ENCODE results near the gene ZNF598. TPM values are rescaled to one million over a fixed set of nuclear protein-coding genes. Genes with fewer than 3 reads are reported as not detected.

Gene ZNF598
- total RNA-seq, 1 donor from 2014 or later = 46.0 TPM

DNA sequence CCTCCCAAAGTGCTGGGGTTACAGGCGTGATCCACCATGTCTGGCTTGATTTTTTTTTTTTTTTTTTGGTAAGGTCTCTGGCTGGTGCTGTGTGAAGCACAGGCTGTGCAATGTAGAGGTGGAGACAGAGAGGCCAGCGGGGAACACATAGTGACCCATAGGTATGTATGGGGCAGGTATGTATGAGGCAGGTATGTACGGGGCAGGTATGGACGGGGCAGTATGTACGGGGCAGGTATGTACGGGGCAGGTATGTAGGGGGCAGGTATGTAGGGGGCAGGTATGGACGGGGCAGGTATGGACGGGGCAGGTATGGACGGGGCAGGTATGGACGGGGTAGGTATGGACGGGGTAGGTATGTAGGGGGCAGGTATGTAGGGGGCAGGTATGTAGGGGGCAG lies 60.1 kb downstream of the ZNF598 start:
- no peaks in the 10 kb centered on the region for H3K4me1 Mint-ChIP-seq (ENCODE audit: low read depth, unreplicated experiment)
- no peak for FAIRE-seq
- Histone ChIP-seq H3K9ac (ENCODE audit: low read length) (no peak overlapping the region), H3K27ac (ENCODE audit: low read depth, low read length) (no peak overlapping the region), H3K79me2 (ENCODE audit: insufficient read depth, low read length) (no peaks in the 10 kb centered on the region), H3K4me1 (ENCODE audit: insufficient read depth, low read length) (no peaks in the 10 kb centered on the region), H3K9me3 (ENCODE audit: insufficient read depth, low read depth, low read length) (no peaks in the 10 kb centered on the region), H3K27me3 (ENCODE audit: insufficient read depth, low read length) (no peaks in the 10 kb centered on the region), H3K36me3 (ENCODE audit: insufficient read depth, low read length) (no peaks in the 10 kb centered on the region), H3K4me2 (ENCODE audit: low read length) (no peak overlapping the region), H4K20me1 (ENCODE audit: insufficient read depth, low read length) (no peaks in the 10 kb centered on the region), H3K4me3 (ENCODE audit: insufficient read depth, low read depth, low read length) (no peak overlapping the region), H2AFZ (ENCODE audit: low read depth, low read length) (no peak overlapping the region)
- H3K27me3 Mint-ChIP-seq (ENCODE audit: low read depth, unreplicated experiment) = peaks cover 4% of the 10 kb centered on the region
- no peak overlapping the region for H3K4me3 Mint-ChIP-seq (ENCODE audit: unreplicated experiment)
- TF ChIP-seq, protein P1, sequence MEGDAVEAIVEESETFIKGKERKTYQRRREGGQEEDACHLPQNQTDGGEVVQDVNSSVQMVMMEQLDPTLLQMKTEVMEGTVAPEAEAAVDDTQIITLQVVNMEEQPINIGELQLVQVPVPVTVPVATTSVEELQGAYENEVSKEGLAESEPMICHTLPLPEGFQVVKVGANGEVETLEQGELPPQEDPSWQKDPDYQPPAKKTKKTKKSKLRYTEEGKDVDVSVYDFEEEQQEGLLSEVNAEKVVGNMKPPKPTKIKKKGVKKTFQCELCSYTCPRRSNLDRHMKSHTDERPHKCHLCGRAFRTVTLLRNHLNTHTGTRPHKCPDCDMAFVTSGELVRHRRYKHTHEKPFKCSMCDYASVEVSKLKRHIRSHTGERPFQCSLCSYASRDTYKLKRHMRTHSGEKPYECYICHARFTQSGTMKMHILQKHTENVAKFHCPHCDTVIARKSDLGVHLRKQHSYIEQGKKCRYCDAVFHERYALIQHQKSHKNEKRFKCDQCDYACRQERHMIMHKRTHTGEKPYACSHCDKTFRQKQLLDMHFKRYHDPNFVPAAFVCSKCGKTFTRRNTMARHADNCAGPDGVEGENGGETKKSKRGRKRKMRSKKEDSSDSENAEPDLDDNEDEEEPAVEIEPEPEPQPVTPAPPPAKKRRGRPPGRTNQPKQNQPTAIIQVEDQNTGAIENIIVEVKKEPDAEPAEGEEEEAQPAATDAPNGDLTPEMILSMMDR (IDR thresholded peaks at IDR 0.05; ENCODE audit: insufficient read depth, low read depth, low read length) = no peak
- no peaks in the 10 kb centered on the region for H3K36me3 Mint-ChIP-seq (ENCODE audit: low read depth, unreplicated experiment)
- no peak for DNase-seq (ENCODE audit: low read depth)
- no peak overlapping the region for H3K27ac Mint-ChIP-seq (ENCODE audit: unreplicated experiment)
- H3K9me3 Mint-ChIP-seq (ENCODE audit: unreplicated experiment) = no peaks in the 10 kb centered on the region

Other genes starting within 250 kb of the ZNF598 start
- 36.3 and 42.7 TPM in 2 replicates for gene NME3, start 238.3 kb downstream of the ZNF598 start, total RNA-seq
- gene EME2, start 237.0 kb downstream of the ZNF598 start, total RNA-seq = 21.4 and 23.3 TPM in 2 replicates
- 74.0 and 80.2 TPM in 2 replicates for gene MRPS34, start 236.7 kb downstream of the ZNF598 start, total RNA-seq
- 21.8 and 23.3 TPM in 2 replicates for gene SPSB3, start 227.2 kb downstream of the ZNF598 start, total RNA-seq
- 41.4 and 45.2 TPM in 2 replicates for gene NUBP2, start 226.9 kb downstream of the ZNF598 start, total RNA-seq
- not detected in 2 replicates for gene IGFALS, start 216.1 kb downstream of the ZNF598 start, total RNA-seq
- gene HAGH, start 183.0 kb downstream of the ZNF598 start, total RNA-seq = 35.9 and 36.9 TPM in 2 replicates
- gene FAHD1, start 182.6 kb downstream of the ZNF598 start, total RNA-seq = 24.0 and 25.8 TPM in 2 replicates
- gene MEIOB, start 137.7 kb downstream of the ZNF598 start, total RNA-seq = 0.16 TPM in 1 of 2 replicates, not detected in the other
- not detected in 2 replicates for gene HS3ST6, start 91.4 kb downstream of the ZNF598 start, total RNA-seq
- 23.7 and 25.8 TPM in 2 replicates for gene MSRB1, start 66.6 kb downstream of the ZNF598 start, total RNA-seq
- not detected in 2 replicates for gene RPL3L, start 55.1 kb downstream of the ZNF598 start, total RNA-seq
- 149 and 153 TPM in 2 replicates for gene NDUFB10, start 50.3 kb downstream of the ZNF598 start, total RNA-seq
- 2,350 and 2,534 TPM in 2 replicates for gene RPS2, start 45.0 kb downstream of the ZNF598 start, total RNA-seq
- not detected in 2 replicates for gene RNF151, start 43.0 kb downstream of the ZNF598 start, total RNA-seq
- gene TBL3, start 37.8 kb downstream of the ZNF598 start, total RNA-seq = 24.4 and 28.5 TPM in 2 replicates
- 0.89 TPM in 1 of 2 replicates, not detected in the other for gene NOXO1, start 28.4 kb downstream of the ZNF598 start, total RNA-seq
- 30.4 and 32.1 TPM in 2 replicates for gene GFER, start 25.6 kb downstream of the ZNF598 start, total RNA-seq
- 4.8 and 6.0 TPM in 2 replicates for gene SYNGR3, start 19.9 kb downstream of the ZNF598 start, total RNA-seq
- gene NPW, start 10.0 kb upstream of the ZNF598 start, total RNA-seq = 2.1 and 2.9 TPM in 2 replicates
- gene NHERF2, start 17.1 kb upstream of the ZNF598 start, total RNA-seq = 92.5 and 106 TPM in 2 replicates
- gene NTHL1, start 38.0 kb upstream of the ZNF598 start, total RNA-seq = 13.2 and 13.7 TPM in 2 replicates
- gene TSC2, start 38.2 kb upstream of the ZNF598 start, total RNA-seq = 89.5 and 94.6 TPM in 2 replicates
- gene PKD1, start 126.1 kb upstream of the ZNF598 start, total RNA-seq = 112 and 128 TPM in 2 replicates
- 1.2 and 1.4 TPM in 2 replicates for gene RAB26, start 138.8 kb upstream of the ZNF598 start, total RNA-seq
- gene TRAF7, start 146.0 kb upstream of the ZNF598 start, total RNA-seq = 92.1 and 93.1 TPM in 2 replicates
- 0.66 and 1.3 TPM in 2 replicates for gene CASKIN1, start 186.8 kb upstream of the ZNF598 start, total RNA-seq
- 32.6 and 34.7 TPM in 2 replicates for gene MLST8, start 195.6 kb upstream of the ZNF598 start, total RNA-seq
- 6.4 and 7.0 TPM in 2 replicates for gene BRICD5, start 201.0 kb upstream of the ZNF598 start, total RNA-seq
- 19.4 and 21.1 TPM in 2 replicates for gene PGP, start 205.0 kb upstream of the ZNF598 start, total RNA-seq
- gene E4F1, start 213.8 kb upstream of the ZNF598 start, total RNA-seq = 22.5 and 22.8 TPM in 2 replicates
- gene DNASE1L2, start 226.6 kb upstream of the ZNF598 start, total RNA-seq = 1.2 and 1.3 TPM in 2 replicates
- 53.4 and 56.4 TPM in 2 replicates for gene ECI1, start 241.8 kb upstream of the ZNF598 start, total RNA-seq

Measured in astrocyte (in vitro differentiated cells and primary cell).